ENCODE data around the gene KLHL8. TPM values are rescaled to one million over a fixed set of nuclear protein-coding genes. Genes with fewer than 3 reads are reported as not detected.

KLHL8 gene
- total RNA-seq, 1 experiment from 2014 or later: 7.5 TPM

DNA sequence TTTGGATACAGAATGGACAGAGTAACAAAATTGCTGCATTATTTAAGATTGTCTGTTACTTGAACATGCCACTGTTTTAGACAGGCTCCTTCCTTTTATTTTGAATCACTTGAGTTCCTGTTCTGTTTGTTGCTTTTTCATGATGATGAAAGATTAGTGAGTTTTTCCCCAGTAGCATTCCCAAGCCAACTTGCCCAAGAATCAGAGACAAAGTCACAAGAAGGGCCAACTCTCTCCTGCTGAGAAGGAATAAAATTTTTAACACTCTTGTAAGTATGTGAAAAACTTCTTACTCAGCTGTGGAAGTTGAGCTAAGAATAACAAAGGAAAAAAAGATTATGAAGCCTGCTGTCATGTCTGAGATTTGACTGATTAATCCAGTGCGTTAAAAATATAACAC lies 104.2 kb downstream of the KLHL8 start:
- WGBS (ENCODE audit: extremely low coverage, insufficient read length, low lambda C conversion rate): no CpG with 5 or more reads among the region's 1 CpG
- Histone ChIP-seq H2BK12ac (ENCODE audit: insufficient read length, low read depth, low read length) (no peak overlapping the region), H3K14ac (ENCODE audit: insufficient read depth, low read length) (no peak overlapping the region), H4K91ac (ENCODE audit: insufficient read length, low read depth, low read length) (no peak overlapping the region), H2BK5ac (ENCODE audit: insufficient read length, low read length) (no peak overlapping the region), H3K9me3 (ENCODE audit: control insufficient read depth, low read depth, low read length) (no peaks in the 10 kb centered on the region), H2BK15ac (ENCODE audit: low read depth, low read length) (no peak overlapping the region), H3K4ac (ENCODE audit: low read depth, low read length) (no peak overlapping the region), H3K23ac (ENCODE audit: insufficient read length, low read depth, low read length) (no peak overlapping the region), H3K18ac (ENCODE audit: insufficient read length, low read depth, low read length) (no peak overlapping the region), H3K9ac (ENCODE audit: extremely low read depth, insufficient read length, low read length) (no peak overlapping the region), H4K5ac (ENCODE audit: insufficient read length, low read depth, low read length) (no peak overlapping the region), H2AFZ (ENCODE audit: low read length) (no peak overlapping the region), H3K27me3 (ENCODE audit: insufficient read depth, low read length) (no peaks in the 10 kb centered on the region), H4K20me1 (ENCODE audit: control insufficient read depth, insufficient read depth, insufficient read length) (no peaks in the 10 kb centered on the region), H3K4me2 (ENCODE audit: insufficient read depth, insufficient read length, low read length) (no peak overlapping the region), H4K8ac (replicated peaks; ENCODE audit: insufficient read length, low read depth, low read length) (no peak overlapping the region), H2AK5ac (ENCODE audit: insufficient read length, low read length) (no peak overlapping the region), H2BK20ac (ENCODE audit: low read depth, low read length, poor library complexity, severe bottlenecking) (no peak overlapping the region), H3K79me2 (ENCODE audit: insufficient read depth, low read length) (no peaks in the 10 kb centered on the region; the same call in 1 of the 2 replicates), H3K23me2 (ENCODE audit: insufficient read length, low read depth, low read length, poor library complexity, severe bottlenecking) (peaks cover 1% of the 10 kb centered on the region), H2BK120ac (ENCODE audit: low read depth, low read length, poor library complexity, severe bottlenecking) (no peak overlapping the region), H3K4me1 (ENCODE audit: insufficient read depth, low read length) (no peaks in the 10 kb centered on the region), H3K79me1 (ENCODE audit: insufficient read depth, low read depth, low read length, poor library complexity, severe bottlenecking) (no peaks in the 10 kb centered on the region), H3T11ph (ENCODE audit: low read length) (no peak overlapping the region), H3K27ac (ENCODE audit: insufficient read length, low read depth, low read length) (no peak overlapping the region), H3K56ac (ENCODE audit: insufficient read length, low read depth, low read length) (no peak overlapping the region)
- H3K27me3 Mint-ChIP-seq (ENCODE audit: low read depth): no peaks in the 10 kb centered on the region; the same call in 1 of the 2 replicates
- TF ChIP-seq, protein P1, sequence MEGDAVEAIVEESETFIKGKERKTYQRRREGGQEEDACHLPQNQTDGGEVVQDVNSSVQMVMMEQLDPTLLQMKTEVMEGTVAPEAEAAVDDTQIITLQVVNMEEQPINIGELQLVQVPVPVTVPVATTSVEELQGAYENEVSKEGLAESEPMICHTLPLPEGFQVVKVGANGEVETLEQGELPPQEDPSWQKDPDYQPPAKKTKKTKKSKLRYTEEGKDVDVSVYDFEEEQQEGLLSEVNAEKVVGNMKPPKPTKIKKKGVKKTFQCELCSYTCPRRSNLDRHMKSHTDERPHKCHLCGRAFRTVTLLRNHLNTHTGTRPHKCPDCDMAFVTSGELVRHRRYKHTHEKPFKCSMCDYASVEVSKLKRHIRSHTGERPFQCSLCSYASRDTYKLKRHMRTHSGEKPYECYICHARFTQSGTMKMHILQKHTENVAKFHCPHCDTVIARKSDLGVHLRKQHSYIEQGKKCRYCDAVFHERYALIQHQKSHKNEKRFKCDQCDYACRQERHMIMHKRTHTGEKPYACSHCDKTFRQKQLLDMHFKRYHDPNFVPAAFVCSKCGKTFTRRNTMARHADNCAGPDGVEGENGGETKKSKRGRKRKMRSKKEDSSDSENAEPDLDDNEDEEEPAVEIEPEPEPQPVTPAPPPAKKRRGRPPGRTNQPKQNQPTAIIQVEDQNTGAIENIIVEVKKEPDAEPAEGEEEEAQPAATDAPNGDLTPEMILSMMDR (conservative IDR thresholded peaks at IDR 0.05): no peak
- no peak for DNase-seq
- no peak overlapping the region for H3K4me3 Mint-ChIP-seq
- H3K4me1 Mint-ChIP-seq: peaks cover 25 to 27% of the 10 kb centered on the region in 2 experiments
- H3K27ac Mint-ChIP-seq: peak overlapping the region in 2 of 3 experiments; percentile 20 to 83; a peak in 3 of 7 replicates
- peaks cover 25 to 67% (median 37%) of the 10 kb centered on the region in 3 experiments for H3K36me3 Mint-ChIP-seq (ENCODE audit: insufficient read depth in 1 of 3, low read depth in 3 of 3)
- H3K9me3 Mint-ChIP-seq: no peaks in the 10 kb centered on the region
